Measurements from ENCODE around the gene TCF23.
"Not testable (repeated sequence)": the region's sequence is repeated elsewhere in the genome, so short reads cannot be mapped to it uniquely, and the experiment has no call there.

Gene TCF23

DNA sequence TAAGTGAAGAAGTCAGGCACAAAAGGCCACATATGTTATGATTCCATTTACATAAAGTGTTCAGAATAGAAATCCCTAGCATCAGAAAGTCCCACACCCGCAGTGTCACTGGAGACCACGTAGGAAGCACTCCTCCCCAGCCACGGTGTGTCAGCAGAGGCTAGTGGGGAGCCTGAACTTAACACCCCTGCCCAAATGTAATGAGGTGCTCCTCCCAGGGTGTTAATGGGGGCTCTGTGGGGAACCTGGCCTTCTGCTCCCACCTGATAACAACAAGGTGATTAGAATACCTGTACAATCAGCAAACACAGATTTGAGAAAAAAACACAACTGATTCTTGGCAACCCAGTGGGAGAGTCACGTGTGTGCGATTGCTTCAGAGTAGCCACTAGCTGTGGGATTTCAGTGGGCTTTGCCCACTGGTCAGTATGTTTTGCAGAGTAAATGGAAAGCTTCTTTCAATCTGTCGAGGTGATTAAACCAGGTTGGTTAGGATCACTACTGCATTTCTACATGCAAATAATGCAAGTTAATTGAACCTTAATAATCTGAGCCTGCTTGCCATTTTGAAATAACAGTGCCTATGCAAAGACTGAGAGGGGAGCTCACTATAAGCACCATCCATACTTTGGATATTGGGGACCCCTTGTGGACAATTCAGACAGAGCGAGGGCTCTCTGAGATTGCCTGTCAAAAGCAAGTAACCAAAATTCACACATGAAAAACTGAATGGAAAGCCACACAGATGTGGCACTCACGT, 42.4 kb downstream of the TCF23 start:
- DNase-seq (ENCODE audit: low spot score), result peak; percentile 48

DNA sequence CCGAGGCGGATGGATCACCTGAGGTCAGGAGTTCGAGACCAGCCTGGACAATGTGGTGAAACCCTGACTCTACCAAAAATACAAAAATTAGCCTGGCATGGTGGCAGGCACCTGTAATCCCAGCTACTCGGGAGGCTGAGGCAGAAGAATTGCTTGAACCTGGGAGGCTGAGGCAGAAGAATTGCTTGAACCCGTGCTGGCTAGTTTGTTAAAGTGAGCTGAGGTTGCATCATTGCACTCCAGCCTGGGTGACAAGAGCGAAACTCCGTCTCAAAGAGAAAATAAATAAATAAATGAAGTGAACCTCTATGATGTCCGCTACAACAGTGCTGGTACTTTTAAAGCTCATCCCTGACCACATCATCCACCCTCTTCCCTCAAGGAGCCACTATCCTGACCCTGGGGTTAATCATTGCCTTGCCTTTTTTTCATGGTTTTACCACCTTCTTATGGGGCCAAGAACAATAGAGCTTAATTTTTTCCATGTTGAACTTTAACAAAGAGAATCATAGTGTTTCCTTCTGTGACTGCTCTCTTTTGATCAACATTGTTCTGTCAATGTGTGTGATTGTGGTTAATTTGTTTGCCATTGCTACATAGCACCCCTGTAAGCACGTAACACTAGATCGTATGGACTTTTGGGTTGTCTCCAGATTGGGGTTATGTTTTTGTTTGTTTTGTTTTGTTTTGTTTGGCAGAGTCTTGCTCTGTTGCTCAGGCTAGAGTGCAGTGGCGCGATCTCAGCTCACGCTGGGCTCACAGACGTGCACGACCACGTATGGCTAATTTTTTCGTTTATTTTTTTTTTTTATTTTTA, 45.9 kb downstream of the TCF23 start:
- DNase-seq (ENCODE audit: low spot score), result no peak

DNA sequence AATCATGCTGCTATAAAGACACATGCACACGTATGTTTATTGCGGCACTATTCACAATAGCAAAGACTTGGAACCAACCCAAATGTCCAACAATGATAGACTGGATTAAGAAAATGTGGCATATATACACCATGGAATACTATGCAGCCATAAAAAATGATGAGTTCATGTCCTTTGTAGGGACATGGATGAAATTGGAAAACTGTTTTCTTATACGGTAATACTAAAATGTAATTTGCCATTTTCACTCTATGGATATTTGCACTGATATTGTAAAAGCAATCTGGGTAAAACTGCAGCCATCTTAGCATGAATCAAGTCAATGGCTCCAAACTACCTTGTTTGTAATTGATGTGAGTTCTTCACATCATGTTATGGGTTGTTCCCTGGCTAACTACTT, 47.0 kb downstream of the TCF23 start:
- DNase-seq (ENCODE audit: low spot score), result not testable (repeated sequence)

GRCh38 chr2:27198068-27198467, 49.3 kb downstream of the TCF23 start:
- DNase-seq (ENCODE audit: low spot score), result not testable (repeated sequence)

DNA sequence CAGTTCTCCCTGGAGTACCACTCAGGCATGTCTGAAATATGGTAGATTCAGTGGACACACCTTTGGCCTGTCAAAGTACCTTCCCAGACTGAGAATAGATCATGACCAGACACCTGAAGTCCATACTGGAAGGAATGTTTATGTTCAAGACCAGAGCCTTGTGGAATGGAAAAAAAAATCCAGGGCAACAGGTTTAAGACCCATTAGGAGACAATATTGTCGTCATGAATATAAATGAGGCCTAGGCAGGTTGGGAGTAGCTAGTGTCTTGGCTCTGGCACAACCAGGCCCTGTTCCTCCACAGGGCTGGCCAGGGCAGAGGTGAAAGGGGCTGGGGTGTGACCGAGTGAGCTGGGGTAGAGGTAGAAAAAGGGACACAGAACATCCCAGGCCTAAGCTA, 49.8 kb downstream of the TCF23 start:
- DNase-seq (ENCODE audit: low spot score), result no peak

- no peak for DNase-seq (ENCODE audit: low spot score)
These were observed 50.4 kb downstream of the TCF23 start for GRCh38 chr2:27199241-27199640.

DNA sequence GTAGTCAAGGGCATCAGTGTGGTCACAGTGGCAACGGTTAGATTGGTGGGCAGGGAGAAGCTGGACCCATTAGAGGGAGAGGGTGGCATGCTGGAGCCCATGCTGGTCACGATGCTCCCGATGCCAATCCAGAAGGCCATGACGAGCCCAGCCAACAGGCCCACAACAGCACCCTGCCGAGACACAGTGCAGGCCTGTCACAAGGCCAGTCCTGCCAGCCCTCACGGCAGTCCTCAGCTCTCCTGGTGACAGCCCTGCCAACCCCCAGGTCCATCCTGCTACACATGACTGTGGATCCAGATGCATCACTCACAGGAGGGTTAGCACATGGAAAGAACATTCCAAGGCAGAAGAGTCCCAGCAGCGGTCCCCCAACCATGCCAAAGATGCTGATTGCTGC, 52.9 kb downstream of the TCF23 start:
- DNase-seq (ENCODE audit: low spot score), result no peak

DNA sequence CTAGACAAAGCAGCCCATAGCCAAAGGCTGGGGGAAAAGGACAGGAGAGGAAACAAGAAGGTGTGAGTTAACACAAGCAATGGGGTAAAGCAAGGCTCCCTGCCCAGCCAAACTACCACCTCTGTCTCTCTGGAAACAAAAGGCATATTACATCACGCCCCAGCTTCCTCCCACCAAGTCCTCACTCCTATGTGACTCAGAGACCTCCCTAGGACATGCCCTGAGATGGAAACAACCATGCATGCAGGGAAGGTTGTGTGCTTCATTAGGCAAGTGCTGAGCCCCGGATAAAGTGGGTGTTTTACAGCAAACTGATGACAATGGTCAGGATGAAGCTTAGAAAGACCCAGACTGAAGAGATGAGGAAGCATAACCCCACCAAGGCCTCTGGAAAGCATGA, 54.0 kb downstream of the TCF23 start:
- no peak for DNase-seq (ENCODE audit: low spot score)

- DNase-seq (ENCODE audit: low spot score), result no peak
These were observed 54.9 kb downstream of the TCF23 start for GRCh38 chr2:27203741-27204140.

DNA sequence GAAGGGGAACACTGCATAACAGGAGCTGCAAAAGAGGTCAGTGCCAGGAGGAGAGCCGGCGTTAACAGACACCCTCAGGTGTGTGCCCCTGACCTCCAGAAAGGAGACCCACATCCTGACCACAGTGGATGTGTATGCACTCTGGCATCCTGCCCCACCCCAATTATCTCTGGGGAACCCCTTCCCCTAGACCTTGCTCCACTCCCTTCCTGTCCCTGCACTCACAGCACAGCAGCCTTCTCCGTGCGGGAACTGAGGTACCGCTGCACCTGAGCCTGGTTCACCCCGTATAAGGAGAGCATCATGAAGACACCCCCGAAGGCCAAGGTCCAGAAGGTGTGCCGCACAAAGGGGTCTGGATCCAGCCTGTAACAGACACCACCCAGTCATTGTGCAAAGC, 55.8 kb downstream of the TCF23 start:
- DNase-seq (ENCODE audit: low spot score), result no peak

DNA sequence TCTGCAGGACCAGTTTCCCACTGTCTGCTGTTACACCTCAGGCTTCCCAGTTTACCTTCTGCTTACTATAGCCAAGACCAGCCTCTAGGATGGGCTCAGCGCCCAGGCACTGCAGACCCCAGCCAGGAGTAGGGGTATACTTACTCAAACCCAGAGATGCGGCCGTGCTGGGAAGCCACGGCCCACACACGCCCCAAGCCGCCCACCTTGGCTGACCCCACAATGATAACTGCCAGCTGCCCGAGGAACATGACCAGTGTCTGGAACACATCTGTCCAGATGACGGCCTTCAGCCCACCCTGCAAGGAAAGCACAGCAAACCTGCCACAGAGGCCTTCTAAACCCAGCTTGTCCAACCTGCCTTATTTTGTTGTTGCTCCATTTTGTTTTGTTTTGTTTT, 56.4 kb downstream of the TCF23 start:
- no peak for DNase-seq (ENCODE audit: low spot score)

DNA sequence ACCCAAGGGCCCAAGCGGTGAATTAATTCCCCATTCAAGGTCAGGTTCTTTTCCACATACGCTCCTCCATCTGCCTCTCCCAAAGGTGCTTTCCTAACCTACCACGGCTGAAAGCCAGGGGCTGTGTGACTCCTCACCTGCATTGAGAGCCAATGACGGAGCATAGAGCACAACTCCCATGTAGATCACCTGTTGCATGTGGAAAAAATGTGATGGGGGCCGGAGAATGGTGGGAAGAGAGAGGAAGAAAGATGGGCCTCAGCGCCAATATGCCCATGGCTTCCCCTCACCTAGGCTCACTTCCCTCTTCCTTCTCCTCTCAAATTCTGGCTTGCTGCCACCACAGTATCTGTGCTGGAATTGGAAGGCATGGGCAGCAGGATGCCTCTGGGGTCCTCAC, 57.5 kb downstream of the TCF23 start:
- no peak for DNase-seq (ENCODE audit: low spot score)
